ENCODE measurements around the gene TMEM121.

GRCh38 chr14:105494606-105494929 is 31.8 kb upstream of the TMEM121 start:
- no peak for TF ChIP-seq RARB (CRISPR knock-in tag; IDR thresholded peaks at IDR 0.05)
- no peak for TF ChIP-seq BACH2 (CRISPR knock-in tag; IDR thresholded peaks at IDR 0.05; ENCODE audit: borderline replicate concordance)
- TF ChIP-seq TCF4 (CRISPR knock-in tag; IDR thresholded peaks at IDR 0.05; ENCODE audit: borderline replicate concordance), result no peak
- no peak for TF ChIP-seq CSDC2 (CRISPR knock-in tag; IDR thresholded peaks at IDR 0.05)
- no peak for TF ChIP-seq POU6F1 (CRISPR knock-in tag; IDR thresholded peaks at IDR 0.05; ENCODE audit: borderline replicate concordance, low read depth)
- TF ChIP-seq CSRNP3 (CRISPR knock-in tag; IDR thresholded peaks at IDR 0.05), result no peak
- TF ChIP-seq ZC3H10 (CRISPR knock-in tag; IDR thresholded peaks at IDR 0.05), result no peak
